ENCODE measurements around the gene CEP85.

DNA sequence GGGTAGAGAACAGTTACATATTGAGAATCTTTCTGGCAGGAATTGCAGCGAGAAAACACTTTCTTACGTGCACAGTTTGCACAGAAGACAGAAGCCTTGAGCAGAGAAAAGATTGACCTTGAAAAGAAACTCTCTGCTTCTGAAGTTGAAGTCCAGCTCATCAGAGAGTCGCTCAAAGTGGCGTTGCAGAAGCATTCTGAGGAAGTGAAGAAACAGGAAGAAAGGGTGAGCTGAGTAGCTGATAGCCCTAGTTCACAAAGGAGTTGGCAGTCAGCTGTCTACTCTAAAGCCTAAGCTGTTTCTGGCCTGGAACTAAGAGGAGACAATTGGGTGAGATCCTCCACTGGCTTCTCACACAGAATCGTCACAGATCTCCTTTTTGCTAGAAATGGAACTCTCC is 25.6 kb downstream of the CEP85 start:
- no peak for TF ChIP-seq POLR2AphosphoS5 (IDR thresholded peaks at IDR 0.05; ENCODE audit: low read depth, low read length)
- TF ChIP-seq TAF1 (IDR thresholded peaks at IDR 0.05; ENCODE audit: borderline replicate concordance, insufficient read depth, low read length), result no peak

Data from PFSK-1 (cell line).